Kidney (tissue), 14 donors: ENCODE results near the gene PTPRG. TPM values are rescaled to one million over a fixed set of nuclear protein-coding genes. Genes with fewer than 3 reads are reported as not detected.

ENCODE experiments used
- DNase-seq, 5 donors: peaks; one replicate each; pipeline ENCODE4 v3.0.0-alpha.2; 2013 to 2020
- FAIRE-seq: peaks from 2 replicates; lab custom pipeline; 2012; peaks lifted over from hg19 to GRCh38; lab: Jason Lieb, UNC
- H3K27ac ChIP-seq, 2 donors: one replicate each; pipeline ENCODE4 v1.7.0; 2013; ENCODE audit warnings: low read depth in 2 of 2, low read length in 2 of 2, inconsistent platforms in 1 of 2
- H3K27me3 ChIP-seq: one replicate; pipeline ENCODE4 v1.7.1; 2013; ENCODE audit warnings: low read length, inconsistent platforms; ENCODE audit not compliant: control insufficient read depth, insufficient read depth
- H3K36me3 ChIP-seq, 3 donors: one replicate each; pipeline versions ENCODE4 v1.7.0 to v1.7.1; 2013; ENCODE audit warnings: low read length in 3 of 3, control low read depth in 1 of 3, inconsistent platforms in 1 of 3; ENCODE audit not compliant: insufficient read depth in 3 of 3, control insufficient read depth in 2 of 3
- H3K4me1 ChIP-seq, 3 donors: one replicate each; pipeline versions ENCODE4 v1.7.0 to v1.7.1; 2013; ENCODE audit warnings: low read length in 3 of 3, inconsistent platforms in 1 of 3, low read depth in 1 of 3; ENCODE audit not compliant: control insufficient read depth in 2 of 3, insufficient read depth in 2 of 3
- H3K4me3 ChIP-seq, 3 donors: one replicate each; pipeline versions ENCODE4 v1.7.0 to v1.8.1; 2013; ENCODE audit warnings: low read length in 3 of 3, control low read depth in 1 of 3, inconsistent platforms in 1 of 3
- H3K9ac ChIP-seq, 3 donors: one replicate each; pipeline versions ENCODE4 v1.7.0 to v1.7.1; 2013; ENCODE audit warnings: low read length in 3 of 3, control low read depth in 1 of 3, inconsistent platforms in 1 of 3
- H3K9me3 ChIP-seq, 3 donors: one replicate each; pipeline versions ENCODE4 v1.7.0 to v1.7.1; 2013; ENCODE audit warnings: low read length in 3 of 3, control low read depth in 1 of 3, inconsistent platforms in 1 of 3; ENCODE audit not compliant: control insufficient read depth in 2 of 3, insufficient read depth in 1 of 3
- intact Hi-C: fragments of 100-400 bp; cut with DNase I; formaldehyde crosslinking; loops from one replicate; pipeline ENCODE4 v1.11.1; 2022
- polyA plus RNA-seq: library from polyadenylated mRNA; stranded (reverse); fragments of 350-450 nt; fragmentation: Illumina TruSeq; extraction: RNeasy Lipid Tissue Mini Kit (QIAGEN cat#74804); gene quantifications from one replicate; pipeline ENCODE4 v1.2.3, GENCODE V29; 2014; ENCODE audit warnings: low read depth, low replicate concordance; ENCODE audit not compliant: insufficient read depth
- total RNA-seq: library from RNA; stranded (reverse); fragmentation: NEBNext Ultra II Directional; extraction: Animal tissue kit (Norgen Biotek cat#: 25700); gene quantifications from one replicate; pipeline ENCODE4 v1.2.1, GENCODE V29; 2021
- TF ChIP-seq, protein P1 (sequence below): IDR thresholded peaks from 3 replicates; pipeline ENCODE4 v1.5.1; 2012; ENCODE audit warnings: mild to moderate bottlenecking, moderate library complexity, borderline replicate concordance; ENCODE audit not compliant: insufficient read depth; ENCODE audit errors: extremely low read depth
- donor health status: control.
- donor health status: control.
- donor health status: control.
- donor health status: control.
- donor health status: control.
- donor health status: DM: yes; HTN: yes; CAD: no.
- donor health status: Normal renal cell carcinoma (clear cell type).

The PTPRG gene
- total and polyA plus RNA-seq, 2 donors from 2014 or later: 9.2 to 154 TPM

DNA sequence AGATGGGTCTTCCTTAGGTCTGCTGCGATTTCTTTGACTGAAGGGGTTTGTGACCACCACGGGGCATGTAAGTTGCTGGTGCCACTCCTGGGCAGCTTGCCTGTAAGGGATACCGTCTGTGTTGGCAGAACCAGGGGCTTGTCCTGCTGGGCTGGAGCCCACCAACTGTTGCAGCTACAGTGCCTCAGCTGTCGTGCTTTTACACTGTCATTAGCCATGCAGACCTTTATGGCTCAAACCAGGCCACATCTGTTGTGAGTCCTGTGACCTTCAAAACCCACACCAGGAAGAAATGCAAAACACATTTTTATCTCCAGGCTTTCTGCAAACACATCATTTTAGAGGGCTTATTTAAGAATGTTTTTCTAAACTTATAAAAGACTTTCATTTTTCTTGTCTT lies 168.7 kb downstream of the PTPRG start:
- H3K9ac ChIP-seq: no peak overlapping the region
- DNase-seq (no peak), FAIRE-seq (no peak)
- peak overlapping the region; percentile 55 to 61 for H3K27ac ChIP-seq
- H3K4me1 ChIP-seq: peaks cover 6 to 36% (median 18%) of the 10 kb centered on the region in 3 donors
- H3K9me3 ChIP-seq: no peaks in the 10 kb centered on the region
- TF ChIP-seq, protein P1, sequence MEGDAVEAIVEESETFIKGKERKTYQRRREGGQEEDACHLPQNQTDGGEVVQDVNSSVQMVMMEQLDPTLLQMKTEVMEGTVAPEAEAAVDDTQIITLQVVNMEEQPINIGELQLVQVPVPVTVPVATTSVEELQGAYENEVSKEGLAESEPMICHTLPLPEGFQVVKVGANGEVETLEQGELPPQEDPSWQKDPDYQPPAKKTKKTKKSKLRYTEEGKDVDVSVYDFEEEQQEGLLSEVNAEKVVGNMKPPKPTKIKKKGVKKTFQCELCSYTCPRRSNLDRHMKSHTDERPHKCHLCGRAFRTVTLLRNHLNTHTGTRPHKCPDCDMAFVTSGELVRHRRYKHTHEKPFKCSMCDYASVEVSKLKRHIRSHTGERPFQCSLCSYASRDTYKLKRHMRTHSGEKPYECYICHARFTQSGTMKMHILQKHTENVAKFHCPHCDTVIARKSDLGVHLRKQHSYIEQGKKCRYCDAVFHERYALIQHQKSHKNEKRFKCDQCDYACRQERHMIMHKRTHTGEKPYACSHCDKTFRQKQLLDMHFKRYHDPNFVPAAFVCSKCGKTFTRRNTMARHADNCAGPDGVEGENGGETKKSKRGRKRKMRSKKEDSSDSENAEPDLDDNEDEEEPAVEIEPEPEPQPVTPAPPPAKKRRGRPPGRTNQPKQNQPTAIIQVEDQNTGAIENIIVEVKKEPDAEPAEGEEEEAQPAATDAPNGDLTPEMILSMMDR: no peak
- intact Hi-C loops: no loop called here
- H3K4me3 ChIP-seq: peak overlapping the region in 1 of 3 donors; percentile 3
- H3K27me3 ChIP-seq: no peaks in the 10 kb centered on the region
- no peaks in the 10 kb centered on the region for H3K36me3 ChIP-seq

GRCh38 chr3:61730577-61731231 lies 169.3 kb downstream of the PTPRG start:
- TF ChIP-seq, protein P1: no peak
- no peak for FAIRE-seq

DNA sequence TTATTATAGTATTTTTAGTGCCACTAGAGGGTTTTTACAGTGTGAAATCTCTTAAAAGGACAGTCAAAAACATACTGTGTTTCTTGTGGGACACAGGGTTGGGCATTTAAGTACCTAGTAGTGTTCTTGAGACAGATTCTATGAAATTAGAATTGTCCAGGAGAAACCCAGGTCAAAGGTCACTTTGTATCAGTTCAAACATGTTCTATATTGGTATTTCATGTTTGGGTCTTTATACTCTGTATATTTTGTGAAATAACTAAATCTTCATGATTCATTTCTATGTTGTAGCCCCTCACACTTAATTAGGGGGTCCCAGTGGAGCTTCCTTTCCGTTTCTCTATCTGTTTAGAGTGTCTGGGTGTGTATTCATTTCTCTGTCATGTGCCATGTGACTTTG lies 171.6 kb downstream of the PTPRG start:
- Histone ChIP-seq H3K27me3 (no peaks in the 10 kb centered on the region), H3K27ac (no peak overlapping the region), H3K4me3 (no peak overlapping the region), H3K36me3 (no peaks in the 10 kb centered on the region), H3K9me3 (no peaks in the 10 kb centered on the region), H3K4me1 (peaks cover 3 to 15% (median 15%) of the 10 kb centered on the region in 3 donors), H3K9ac (no peak overlapping the region)
- no peak for DNase-seq
- TF ChIP-seq, protein P1: no peak
- intact Hi-C loops: no loop called here
- FAIRE-seq: no peak

More at GRCh38 chr3:61730577-61731231, 169.3 kb downstream of the PTPRG start:
- no peak for DNase-seq
- H3K27me3 ChIP-seq: no peaks in the 10 kb centered on the region
- H3K9ac ChIP-seq: no peak overlapping the region
- H3K4me3 ChIP-seq: peak overlapping the region in 1 of 3 donors; percentile 3
- peak overlapping the region; percentile 55 to 61 for H3K27ac ChIP-seq
- intact Hi-C loops: no loop called here
- no peaks in the 10 kb centered on the region for H3K36me3 ChIP-seq
- no peaks in the 10 kb centered on the region for H3K9me3 ChIP-seq
- peaks cover 6 to 30% (median 18%) of the 10 kb centered on the region in 3 donors for H3K4me1 ChIP-seq
